HG03571 (cell line): ENCODE results near the gene BST1.

Source experiments
- ATAC-seq: cut with Tn5 transposase; IDR thresholded peaks from one replicate; pipeline ENCODE4 v1.9.1; 2021; ENCODE audit not compliant: unreplicated experiment

The BST1 gene

GRCh38 chr4:15777697-15778288 lies 74.9 kb downstream of the BST1 start:
- no peak for ATAC-seq

DNA sequence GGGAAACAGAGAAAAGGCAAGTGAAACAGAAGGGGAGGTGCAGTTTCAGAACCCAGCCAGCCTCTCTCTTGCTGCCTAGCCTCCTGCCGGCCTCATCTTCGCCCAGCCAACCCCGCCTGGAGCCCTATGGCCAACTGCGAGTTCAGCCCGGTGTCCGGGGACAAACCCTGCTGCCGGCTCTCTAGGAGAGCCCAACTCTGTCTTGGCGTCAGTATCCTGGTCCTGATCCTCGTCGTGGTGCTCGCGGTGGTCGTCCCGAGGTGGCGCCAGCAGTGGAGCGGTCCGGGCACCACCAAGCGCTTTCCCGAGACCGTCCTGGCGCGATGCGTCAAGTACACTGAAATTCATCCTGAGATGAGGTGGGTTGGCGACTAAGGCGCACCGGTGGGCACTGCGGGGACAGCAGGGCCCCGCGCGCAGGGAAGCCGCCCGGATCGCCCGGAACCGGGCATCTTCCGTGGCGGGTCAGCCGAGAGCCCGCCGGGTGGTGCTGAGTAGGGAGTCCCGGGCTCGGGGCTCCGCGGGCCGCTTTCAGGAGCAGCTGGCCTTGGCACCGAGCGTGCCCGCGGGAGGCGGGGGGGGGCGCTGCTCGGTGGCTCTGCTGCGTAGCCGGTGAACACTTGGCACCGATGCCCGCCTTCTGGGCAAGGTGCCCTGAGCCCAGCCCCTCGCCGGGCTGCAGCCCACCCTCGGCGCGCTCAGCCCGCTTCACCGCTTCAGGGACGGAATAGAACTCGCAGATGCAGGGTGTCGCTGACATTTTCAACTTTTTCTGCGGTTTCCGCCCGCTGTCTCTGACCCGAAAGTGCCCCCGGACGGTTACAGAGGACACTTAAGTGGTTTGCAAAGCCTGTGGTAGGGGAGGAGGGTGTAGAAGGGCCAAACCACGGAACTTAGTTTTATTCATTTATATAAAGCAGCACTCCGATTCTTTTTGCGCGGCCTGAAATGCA lies 75.7 kb downstream of the BST1 start, which contains the start of gene CD38:
TSS of gene CD38 (plus strand) at position 40 of the 953 bp plus-strand sequence. CDS start at position 127, 87 bp downstream.
- peak; percentile 70 for ATAC-seq

- ATAC-seq: no peak
Measured at GRCh38 chr4:15779306-15779705, 76.4 kb downstream of the BST1 start.

DNA sequence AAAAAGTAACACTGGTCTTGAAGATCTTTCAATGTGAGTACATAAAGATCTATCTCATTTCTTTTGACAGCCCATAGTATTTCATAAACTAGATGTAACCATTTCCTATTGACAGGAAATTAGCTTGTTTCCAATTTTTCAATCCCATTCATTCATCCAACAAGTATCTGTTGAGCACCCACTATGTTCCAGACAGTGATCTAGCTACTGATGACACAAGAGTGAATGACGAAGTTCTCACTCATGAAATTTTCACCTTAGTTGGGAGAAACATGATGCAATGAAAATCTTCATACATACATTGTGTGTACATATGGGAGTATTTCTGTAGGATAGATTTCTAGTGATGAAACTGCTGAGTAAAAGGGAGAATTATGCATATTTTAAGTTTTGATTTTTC lies 76.9 kb downstream of the BST1 start:
- no peak for ATAC-seq

DNA sequence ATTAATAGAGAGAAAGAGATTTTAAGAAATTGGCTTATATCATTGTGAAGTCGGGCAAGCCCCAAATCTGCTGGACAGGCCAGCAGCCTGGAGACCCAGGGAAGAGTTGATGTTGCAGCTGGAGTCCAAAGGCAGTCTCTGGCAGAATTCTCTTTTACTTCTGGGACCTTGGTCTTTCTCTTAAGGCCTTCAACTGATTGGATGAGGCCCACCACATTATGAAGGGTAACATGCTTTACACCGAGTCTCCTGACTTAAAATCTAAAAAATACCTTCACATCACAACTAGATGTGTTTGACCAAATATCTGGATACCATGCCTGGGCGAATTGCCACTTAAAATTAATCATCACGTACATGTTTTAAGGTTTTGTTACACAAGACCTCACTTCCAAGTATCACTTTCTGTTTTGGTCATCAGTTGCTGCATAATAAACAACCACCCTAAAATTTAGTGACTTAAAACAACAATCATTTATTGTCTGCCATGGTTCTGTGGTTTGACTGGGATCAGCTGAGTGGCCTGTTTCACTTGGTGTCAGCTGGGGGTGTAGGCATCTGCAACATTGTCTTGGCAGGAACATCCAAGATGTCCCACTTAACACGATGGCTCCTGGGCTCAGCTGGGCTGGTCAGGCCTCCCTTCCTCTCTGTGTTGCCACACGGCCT lies 78.7 kb downstream of the BST1 start:
- ATAC-seq: peak; percentile 30
